NCI-H1417 (cell line): ENCODE data around the gene PTPRC.

Source experiments
- DNase-seq, 3 experiments: peaks; one replicate each; lab custom pipeline; 2025; lab: John Stamatoyannopoulos, UW

The PTPRC gene

DNA sequence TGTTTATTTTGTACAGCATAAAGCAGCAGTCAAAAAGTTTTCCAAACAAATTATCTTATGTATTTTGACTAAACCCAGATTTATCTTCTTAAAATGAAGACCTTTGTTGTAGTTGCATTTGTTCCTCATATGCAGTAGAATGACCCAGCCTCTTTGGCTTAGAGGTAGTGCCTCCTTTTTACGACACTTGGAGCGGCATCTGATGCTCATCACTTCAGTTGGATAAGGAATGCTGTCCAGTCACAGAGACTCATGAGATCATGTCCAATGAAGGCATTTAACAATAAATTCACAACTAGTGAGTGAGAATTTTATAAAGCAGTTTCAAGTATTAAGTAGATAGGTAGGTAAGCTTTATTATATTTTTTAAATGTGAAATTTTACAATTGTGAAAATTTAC, 35.2 kb downstream of the PTPRC start:
- no peak for DNase-seq

DNA sequence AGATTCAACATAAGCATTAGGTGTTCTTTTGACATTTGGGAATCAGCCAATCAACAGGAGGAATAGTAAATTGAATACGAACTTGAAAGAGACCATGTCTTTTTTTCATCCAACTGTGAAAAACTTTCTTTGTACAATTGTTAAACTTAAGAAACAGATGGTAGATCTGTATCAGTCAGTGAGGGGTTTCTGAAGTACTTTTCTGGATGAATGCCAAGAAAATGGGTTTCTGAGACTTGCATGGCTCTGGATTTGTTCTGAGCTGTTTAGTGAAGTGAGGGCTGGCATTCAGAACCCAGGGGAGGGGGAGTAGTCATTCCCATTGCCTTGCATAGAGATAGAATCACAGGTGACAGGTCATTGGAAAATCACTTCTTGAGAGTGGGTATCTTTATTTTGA, 37.4 kb downstream of the PTPRC start:
- DNase-seq: peak in 2 of 3 experiments; percentile 17 to 23

DNA sequence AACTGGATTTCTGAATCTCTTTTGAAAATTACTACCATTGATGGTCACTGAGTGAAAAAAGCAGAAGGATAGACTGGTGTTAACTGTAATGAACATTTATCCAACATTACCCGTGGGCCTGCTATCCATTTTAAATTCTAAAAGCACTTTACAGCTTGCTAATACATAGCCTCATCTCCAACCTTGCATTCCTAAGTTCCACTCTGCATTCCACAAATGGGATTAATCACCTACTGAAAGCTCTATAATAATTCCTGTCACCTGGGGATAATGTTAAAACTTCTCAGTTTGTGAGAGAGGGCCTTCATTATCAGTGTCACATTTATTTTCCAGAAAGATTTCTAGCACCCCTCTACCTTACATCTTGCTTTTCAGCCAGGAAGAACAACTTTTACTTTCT, 38.2 kb downstream of the PTPRC start:
- DNase-seq: no peak

DNA sequence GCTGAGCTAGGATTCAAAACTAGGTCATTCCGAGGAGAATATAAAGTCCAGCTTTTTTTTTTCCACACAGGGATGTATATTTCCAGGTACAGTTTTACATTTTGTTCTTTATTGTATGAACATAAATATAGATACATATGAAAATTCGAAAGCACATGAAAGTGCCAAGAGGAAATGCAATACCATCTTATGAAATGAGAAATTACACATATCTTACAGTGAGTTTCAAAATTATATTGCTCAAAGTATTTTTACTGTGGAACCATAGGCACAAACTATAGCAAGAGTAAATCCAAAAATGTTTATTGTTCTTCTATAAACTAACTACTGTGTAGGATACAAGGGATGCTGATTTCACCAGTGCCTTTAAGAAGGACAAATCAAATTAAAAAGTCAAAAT, 39.0 kb downstream of the PTPRC start:
- DNase-seq: no peak

DNA sequence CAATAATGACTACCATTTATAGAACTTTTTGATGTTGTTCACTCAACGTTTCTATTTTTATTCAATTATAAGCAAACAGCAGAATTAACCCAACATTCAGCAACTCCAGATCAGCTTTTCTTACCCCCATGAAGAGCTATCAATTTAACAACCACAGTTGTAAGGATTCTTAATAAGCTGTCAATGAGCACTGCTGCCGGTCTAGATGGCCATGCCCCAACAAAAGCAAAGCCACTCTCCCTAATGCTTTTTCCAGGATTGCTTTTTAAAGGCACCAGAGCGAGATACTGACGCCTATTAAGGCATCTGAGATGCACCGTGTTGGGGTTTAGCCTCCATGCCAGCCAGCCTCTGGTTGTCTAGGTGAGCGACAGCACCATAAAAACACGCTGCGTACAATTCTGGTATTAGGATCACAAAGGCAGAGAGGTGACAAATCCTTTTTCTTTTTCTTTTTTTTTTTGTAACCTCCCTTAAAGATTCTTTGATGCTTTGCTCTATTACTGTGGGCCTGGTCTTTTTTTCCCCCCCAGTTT, 39.5 kb downstream of the PTPRC start:
- peak in 1 of 3 experiments; percentile 39 for DNase-seq

DNA sequence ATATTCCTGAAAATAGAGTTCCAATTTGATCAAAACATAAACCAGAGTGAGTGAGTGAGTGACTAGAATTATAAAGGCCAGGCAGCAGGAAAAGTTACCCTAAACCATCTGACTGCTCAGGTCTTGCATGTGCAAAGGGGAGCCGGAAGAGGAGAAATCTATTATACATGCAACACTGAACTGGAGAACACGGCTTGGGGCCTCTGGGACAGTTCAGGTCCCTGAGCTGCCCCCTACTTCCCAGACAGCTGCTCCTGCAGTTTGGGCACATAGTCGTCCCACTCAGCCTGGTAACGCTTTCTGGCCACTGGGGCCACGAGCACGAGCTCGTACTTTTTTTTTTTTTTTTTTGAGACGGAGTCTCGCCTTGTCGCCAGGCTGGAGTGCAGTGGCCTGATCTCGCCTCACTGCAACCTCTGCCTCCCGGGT, 40.1 kb downstream of the PTPRC start:
- no peak for DNase-seq

DNA sequence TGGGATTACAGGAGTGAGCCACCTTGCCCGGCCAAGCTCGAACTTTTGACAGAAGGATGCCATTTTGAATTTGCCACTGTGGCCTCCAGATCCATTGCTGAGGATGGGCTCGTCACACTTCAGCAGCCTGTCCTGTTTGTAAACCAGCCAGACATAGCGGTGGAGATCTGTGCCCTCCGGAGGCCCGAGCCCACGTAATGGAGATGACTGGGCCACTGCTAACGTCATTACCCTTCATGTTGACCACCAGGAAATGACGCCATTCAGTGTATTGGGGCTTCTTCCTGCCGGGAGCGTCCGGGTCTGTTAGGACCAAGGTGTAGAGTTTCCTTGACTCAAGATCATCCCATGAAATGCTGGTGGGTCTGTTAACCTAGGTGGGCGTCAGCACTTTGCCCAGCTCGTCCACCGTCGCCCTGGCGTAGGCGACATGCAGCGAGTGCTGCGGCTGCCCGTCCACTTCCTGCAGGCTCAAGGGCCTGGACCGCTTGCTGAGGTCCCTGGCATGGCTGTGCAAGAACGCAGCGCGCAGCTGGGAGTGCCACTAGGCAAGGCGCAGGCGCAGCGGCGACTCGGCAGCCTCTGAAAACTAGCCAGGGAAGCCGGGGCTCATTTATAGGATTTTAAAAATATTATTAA, 40.8 kb downstream of the PTPRC start:
- DNase-seq: no peak

DNA sequence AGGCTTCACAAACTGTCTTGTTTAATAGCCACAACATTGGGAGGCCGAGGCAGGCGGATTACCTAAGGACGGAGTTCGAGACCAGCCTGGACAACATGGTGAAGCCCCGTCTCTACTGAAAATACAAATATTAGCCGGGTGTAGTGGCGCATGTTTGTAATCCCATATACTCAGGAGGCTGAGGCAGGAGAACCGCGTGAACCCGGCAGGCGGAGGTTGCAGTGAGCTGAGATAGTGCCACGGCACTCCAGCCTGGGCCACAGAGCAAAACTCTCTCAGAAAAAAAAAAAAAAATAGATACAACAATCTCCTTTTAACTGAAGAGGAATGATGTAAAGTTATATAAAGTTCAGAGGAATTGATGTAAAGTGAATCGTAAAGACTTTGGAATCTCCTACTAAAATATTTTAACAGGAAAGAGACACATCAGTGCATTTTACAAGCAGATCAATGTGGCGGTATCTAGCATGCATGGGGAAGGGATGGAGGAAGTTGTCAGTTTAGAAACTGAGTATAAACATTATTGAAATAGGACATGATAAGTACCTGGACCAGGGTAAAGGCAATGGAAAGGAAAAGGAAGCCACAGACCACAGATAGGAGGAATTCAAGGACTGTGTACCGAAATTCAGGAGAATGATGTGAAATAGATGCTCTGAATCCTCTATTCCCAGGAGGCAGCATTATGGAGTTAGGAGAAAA, 41.5 kb downstream of the PTPRC start:
- no peak for DNase-seq

DNA sequence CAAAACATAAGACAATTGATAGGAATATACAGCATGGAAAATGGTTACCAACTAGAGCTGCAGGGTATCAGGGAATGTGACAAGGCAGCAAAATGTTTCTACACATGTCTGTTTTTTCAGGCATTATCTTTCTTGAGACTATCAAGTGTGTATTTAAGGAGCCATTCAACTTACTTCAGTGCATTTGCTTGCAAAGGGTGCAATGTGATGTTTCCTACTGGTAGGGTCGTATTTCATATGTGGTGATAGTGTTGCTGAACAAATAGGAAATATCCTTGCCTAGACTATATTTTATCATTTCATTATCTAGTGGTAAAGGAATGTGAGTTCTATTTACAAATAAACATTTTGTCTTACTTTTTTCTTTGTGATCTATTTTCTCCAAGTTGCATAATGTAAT, 42.4 kb downstream of the PTPRC start:
- peak in 2 of 3 experiments; percentile 25 to 51 for DNase-seq

DNA sequence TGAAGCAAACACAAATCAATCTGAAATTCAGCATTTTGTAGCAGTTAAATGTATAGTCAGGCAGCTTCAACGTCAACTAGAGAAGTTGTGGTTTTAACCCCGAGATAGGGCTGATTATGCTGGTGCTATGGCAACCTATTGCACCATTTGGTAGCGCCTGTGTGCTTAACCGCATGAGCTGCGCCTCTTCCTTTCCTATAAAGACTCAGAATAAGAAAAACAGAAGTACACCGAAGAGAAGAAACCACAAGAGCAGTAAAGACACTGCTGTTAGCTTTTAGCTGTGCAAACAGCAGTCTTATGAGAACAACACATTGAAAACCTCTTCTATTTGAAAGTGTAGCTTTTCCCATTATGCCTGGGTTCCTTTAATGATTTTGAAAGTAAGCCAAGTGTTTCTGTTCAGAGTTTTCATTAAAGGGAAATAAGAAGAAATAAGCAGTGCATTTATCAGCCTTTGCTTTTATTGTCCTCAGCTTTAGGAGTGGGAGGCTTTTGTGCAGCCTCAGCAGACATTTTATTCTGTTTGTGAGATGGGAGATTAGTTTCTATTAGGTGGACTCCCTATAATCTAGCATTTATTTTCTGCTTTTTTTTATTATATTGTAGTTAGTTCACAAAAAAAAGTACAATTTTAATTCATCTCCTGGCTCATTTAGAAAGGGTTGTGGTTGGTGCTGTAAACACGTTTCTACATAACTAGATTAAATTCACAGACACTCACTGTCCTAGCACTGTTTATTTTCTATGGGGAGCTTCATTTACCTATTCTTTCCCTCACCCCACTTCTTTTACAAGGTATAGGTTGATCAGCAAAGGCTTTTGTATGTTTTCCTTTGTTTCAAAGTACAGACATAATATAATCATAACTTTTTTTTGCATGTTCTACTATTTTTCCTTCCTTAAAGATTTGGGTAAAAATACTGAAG, 43.3 kb downstream of the PTPRC start:
- DNase-seq: peak; percentile 40 to 79 (median 77)

DNA sequence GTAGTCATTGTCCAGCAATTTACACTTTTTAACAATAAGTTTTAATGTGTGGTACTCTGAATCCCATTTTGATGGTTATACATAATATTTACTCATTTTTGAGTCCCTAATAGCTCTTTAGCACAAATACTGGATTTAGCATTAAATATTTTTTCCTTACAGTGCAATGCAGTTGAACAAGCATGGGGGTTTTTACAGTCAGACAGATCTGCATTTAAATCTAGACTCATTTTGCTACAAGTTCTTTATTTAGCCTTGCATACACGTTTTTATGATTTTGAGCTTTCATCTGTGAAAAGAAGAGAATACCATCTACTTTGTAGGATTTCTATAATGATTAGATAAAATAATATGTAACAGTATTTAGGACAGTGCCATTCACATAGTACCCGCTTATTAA, 44.0 kb downstream of the PTPRC start:
- no peak for DNase-seq

DNA sequence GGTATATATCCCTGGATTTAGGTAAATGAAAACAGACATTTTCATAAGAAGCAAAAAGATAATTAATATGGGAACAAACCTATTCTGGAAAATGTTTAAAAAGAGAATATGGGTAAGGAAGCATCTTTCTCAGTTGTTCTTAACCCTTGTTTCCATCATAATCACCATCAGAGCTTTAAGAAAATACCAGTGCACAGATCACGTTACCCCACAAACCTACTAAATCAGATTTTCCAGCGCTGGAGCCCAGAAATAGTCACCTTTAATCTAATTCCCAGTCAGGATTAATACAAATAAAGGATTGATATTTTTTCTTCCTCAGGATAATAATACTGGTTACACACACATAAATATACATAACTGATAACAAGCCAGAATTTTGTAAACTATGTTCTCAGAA, 44.6 kb downstream of the PTPRC start:
- no peak for DNase-seq

DNA sequence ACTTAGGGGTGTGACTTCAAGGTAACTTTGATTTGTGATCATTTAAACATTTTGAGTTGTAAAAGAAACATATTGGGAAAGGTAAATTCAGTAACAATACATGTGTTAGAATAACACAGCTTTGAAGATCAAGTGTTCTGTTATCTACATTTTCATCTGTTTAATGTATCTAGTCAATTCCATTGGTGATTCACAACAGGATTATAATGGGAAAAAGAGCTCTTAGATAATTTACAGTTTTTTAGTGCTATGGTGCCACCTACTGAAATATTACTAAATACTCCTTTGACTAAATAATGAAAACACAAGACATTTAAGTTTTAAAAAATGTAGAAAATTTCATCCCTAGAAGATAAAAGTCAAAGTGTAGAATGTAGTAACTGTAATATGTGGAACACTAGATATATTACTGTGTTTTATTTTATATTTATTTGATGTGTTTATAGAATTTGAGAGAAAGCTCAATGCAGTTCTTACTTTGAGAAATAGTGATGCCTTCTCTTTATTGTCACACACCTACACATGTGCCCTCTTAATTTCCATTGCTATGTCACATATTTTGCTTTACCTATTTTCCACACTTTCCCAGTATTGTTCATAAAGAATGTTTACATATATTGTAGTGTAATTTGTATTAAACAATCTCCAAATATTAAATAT, 47.4 kb downstream of the PTPRC start:
- peak in 2 of 3 experiments; percentile 28 to 72 for DNase-seq

DNA sequence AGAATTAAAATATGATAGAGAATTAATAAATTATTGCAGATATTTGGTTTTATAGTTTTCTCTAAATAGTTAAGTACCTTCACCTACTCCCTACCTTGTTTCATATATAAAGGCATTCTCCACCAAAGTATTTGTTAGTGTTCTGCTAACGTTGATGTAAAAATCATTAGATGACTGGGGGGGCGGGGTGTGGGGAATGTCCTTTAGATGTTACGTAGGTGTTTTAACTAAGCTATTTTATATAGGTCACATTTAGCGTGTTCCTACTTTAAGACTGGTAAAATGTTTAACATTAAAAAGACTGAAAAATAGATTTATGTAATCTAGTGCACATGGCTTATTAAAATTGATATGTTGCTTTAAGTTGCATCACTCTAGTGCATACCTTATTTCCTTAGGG, 48.6 kb downstream of the PTPRC start:
- DNase-seq: no peak

DNA sequence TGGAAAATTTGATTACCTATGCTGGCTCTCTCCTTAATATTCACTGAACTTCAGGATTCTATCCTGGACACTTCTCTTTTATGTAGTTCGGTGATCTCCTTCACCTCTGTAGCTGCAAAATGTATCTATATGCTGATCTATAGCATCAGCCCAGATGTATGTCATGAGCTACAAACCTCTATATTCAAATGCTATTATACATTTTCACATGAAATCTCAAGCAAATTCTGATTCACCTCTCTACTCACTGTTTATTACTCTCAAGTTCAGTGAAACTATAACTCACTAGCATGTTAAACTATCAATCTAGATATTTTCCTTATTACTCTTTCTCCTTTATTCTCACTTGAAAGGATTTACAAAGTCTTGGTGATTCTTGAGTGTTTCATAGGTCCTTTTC, 52.2 kb downstream of the PTPRC start:
- no peak for DNase-seq

DNA sequence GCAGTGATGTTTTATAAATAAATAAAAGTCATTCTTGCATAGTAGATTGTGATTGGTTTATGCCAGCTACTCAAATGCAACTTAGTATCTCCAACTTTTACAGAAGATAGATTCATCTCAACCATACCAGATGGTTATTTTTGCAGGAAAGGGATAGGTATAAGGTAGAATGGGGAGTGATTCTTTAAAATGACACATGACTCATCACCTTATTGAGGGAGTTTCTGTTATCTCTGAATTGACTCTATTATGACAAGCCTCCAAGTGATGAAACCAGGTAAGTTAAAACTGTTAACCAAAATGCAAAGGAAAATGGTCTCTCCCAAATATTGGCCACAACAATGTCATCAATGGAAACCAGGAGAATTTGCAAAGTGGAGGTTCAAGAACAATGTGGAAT, 54.5 kb downstream of the PTPRC start:
- no peak for DNase-seq

DNA sequence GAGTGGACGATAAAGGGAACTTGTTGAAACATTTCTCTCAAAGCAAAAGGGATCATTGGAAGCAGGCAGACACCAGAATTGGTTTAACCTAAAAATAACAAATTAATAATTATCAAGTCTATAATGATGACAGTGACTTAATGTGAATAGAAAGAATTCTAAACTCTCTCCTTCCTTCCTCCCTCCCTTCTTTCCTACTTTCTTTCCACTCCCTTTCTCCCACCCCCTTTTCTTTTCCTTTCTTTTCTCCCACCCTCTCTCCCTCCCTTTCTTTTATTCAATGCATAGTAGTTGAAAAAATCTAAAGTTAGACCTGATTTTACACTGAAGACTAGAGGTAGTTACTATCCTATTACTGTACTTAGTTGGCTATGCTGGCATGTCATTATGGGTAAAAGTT, 55.7 kb downstream of the PTPRC start:
- DNase-seq: no peak

DNA sequence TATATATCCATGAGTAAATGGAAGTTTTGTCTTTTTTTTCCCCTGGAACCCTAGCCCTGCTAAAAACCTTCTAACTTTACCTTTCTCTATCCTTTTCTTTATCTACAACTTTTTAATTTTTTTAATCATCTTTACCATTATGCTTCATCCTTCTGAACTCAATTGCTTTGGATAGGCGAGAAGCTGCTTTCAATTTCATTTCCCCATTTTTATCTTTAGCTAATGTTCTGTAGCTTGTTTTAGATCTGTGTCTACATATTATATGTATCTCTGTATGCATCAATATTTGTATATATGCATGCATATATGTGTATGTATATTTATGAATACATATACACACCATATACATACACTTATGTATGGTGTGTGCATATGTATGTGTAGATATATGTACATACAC, 57.4 kb downstream of the PTPRC start:
- DNase-seq: no peak

DNA sequence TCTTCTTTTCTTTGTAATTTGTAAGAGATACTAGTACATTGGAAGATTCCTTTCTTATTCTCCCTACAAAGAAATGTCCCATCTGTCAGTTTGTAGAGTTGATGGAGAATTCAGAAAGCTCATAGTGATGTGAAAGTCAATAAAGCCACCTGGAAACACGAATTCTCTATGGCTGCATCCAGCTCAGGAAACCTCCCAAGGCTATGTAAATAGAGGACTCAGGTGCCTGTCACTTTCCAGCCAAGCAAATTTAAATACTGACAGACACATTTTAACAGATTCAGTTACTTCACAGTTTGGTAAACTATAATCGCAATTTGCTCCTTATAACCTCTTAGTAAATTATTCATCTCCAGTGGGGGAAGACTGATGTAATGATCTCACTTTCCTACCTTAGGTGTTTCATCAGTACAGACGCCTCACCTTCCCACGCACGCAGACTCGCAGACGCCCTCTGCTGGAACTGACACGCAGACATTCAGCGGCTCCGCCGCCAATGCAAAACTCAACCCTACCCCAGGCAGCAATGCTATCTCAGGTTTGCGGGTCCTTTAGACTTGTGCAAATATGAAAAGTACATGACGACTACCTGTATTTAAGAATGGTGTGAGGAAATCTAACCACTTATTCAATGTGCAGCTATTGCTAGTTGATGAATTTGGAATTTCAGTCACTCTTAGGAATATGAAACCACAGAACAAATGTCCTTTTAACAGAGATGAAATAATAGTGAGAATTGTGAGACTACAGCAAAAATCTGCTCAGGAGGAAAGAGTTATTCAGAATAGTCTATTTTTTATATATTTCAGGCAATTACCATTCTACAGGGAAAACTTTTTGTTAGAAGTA, 60.6 kb downstream of the PTPRC start:
- peak in 2 of 3 experiments; percentile 54 to 74 for DNase-seq

DNA sequence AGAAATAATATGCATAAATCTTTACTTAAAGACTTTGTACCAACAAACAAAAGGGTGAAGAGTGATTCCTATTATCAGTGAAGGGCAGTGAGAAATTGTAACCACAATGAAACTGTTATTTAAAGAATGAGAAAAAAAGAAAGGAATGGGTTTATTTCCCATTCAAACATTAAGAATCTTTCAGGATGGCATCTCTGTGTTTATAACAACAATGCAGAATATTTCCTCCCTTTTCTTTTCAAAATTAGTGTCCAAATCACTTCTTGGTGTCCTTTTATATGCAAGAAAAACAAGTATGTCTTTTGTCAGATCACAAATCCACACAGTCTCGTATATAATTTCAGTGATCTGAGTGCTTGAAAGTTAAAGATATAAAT, 61.2 kb downstream of the PTPRC start:
- DNase-seq: no peak

DNA sequence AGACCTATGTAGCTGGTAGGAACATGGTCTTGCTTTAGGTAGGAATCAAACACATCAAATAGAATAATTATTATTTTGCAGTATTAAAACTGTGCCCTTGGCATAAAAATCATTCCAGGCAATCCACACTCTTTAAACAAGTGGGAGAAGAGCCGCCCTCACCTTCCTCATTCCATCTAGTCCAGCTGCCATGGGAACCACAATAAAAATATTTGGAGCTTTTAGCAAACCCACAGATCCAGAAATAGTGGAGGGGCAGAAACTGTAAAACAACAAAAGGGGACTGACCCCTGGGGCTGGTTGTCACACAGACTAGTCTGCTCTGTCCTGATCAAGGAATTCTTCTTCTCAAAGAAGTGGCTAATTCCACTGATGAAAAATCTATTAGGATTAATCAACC, 61.6 kb downstream of the PTPRC start:
- DNase-seq: no peak
